ENCODE results near the gene CELSR3. TPM values are rescaled to one million over a fixed set of nuclear protein-coding genes. Genes with fewer than 3 reads are reported as not detected.

Gene CELSR3
- total RNA-seq, 1 donor from 2014 or later = 0.35 TPM

DNA sequence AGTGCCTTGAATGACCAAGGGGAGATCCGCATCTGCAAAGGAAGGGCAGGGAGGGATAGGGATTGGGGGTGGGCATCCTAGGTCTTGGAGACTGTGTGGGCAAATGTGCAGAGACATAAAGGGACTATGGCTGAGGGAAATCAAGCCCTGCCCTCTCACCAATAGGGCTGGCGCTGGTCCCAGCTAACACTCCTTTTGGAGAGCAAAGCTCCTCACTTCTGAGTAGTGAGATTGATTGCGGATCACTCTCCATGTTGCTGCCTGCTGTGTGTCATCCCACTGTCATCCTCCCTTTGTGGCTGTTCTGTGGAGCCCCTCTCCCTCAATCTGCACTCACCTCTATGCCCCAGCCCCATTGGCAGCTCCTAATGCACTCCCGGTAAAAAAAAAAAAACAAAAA is 2.2 kb upstream of the CELSR3 start:
- no peak for DNase-seq
- intact Hi-C loops (cut with micrococcal nuclease) = no loop called here
- no peak for ATAC-seq

DNA sequence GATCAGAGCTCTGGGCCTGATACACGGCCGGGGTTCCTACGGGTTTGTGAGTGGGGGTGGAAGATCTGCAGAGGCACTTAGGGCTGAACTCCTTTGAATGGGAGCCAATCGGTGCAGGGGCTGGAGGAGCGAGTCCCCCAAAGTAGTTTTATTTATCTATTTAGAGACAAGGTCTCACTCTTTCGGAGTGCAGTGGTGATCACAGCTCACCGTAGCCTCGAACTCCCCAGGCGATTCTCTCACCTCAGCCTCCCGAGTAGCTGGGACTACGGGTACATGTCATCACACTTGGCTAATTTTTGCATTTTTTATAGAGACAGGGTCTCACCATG is 1.6 kb upstream of the CELSR3 start:
- ATAC-seq (no peak), DNase-seq (no peak)
- intact Hi-C loops (cut with micrococcal nuclease) = no loop called here

DNA sequence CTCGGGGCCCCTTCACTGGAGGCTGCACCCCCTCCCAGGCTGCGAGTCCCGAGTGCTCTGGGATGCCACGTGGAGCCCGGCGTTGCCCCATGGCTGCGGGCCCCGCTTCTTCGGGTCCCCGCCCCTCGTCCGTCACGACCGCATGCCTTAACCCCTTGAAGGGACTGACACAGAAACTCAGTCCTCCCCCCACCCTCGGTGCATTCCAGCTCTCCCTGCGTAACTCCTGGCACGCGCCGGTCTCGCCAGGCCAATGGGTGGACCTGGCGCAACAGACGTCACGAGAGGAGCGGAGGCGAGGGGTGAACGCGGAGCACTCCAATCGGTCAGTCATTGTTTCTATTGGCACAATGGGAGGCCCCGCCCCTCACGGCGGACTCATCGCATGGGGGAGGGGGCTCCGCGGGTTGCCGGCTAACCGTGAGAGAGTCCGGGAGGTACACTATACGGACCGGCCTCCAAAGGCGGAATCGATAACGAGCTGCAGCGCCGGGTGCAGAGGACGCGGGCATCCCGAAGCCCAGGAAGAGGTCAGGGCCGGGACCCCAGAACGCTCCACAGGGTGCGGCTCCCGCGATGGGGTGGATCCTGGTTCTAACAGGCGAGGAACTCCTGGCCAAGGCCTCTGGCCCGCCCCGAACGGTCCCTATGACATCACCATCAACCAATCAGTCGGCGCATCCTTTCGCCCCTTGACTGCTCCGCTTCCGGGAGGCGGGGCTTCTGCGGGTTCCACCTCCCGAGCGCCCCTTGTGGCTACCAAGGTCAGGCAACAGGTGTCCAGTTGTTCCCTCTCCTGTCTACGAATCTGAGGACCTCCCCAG is 1.0 kb upstream of the CELSR3 start:
- DNase-seq (peak; percentile 90), ATAC-seq (peak; percentile 85)
- intact Hi-C loops (cut with micrococcal nuclease) = no loop called here

DNA sequence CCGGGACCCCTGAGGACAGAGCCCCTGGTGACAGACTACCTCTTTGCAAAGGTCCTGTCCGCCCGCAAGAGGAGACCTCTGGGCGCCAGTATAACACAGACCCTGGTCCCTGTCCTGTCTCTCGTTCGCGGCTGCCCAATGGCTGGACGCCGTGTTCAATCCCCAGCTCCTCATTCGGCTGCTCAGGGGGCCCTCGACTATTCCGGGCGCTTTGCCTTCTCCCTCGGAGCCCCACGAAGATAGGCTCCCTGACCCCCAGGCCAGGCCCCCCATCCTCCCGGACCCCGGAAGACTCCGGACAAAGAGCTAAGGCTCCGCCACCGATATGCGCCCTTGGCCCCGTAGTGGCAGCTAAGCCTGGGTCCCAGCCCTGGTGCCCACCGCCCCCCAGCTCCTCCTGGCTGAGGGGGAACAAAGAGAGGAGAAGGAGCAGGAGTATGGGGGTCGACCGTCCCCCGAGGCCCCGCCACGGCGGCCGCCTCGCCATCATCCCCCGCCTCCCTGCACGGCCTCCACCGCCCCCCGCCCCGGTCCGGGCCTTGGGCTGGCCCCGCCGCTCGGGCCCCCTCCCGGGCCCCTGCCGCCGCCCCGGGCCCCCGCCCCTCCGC is 437 bp downstream of the CELSR3 start:
- DNase-seq (no peak), ATAC-seq (no peak)
- intact Hi-C loops (cut with micrococcal nuclease) = no loop called here

DNA sequence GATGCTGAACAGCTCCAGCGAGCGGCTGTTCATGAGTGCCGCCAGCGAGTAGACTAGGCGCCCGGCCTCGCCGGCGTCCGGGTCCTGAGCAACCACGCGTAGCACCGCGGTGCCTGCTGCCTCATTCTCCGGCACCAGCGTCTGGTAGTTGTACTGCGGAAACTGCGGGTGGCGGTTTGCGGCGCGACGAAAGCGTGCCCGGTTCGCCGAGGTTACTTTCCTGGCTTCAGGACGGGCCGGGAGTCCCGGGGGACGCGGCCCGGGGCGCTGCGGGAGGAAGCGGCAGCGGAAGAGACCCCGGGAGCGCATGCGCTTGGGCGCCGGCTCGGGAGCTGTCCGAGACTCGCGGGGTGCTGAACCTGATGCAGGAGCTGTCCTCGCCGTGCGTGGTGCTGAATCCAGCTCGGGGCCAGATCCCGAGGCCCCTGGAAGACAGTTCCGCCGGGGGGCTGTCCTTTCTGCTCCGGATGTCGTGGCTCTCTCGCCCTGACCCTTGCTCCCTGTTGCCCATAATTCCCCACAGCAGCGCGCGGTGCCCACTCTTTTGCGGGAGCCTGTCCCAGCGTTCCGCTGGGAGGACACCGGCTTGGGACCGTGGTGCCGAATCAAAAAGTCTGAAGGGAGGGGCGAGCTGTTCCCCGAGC is 1.1 kb downstream of the CELSR3 start:
- ATAC-seq (peak; percentile 52), DNase-seq (peak; percentile 80)
- intact Hi-C loops (cut with micrococcal nuclease) = no loop called here

DNA sequence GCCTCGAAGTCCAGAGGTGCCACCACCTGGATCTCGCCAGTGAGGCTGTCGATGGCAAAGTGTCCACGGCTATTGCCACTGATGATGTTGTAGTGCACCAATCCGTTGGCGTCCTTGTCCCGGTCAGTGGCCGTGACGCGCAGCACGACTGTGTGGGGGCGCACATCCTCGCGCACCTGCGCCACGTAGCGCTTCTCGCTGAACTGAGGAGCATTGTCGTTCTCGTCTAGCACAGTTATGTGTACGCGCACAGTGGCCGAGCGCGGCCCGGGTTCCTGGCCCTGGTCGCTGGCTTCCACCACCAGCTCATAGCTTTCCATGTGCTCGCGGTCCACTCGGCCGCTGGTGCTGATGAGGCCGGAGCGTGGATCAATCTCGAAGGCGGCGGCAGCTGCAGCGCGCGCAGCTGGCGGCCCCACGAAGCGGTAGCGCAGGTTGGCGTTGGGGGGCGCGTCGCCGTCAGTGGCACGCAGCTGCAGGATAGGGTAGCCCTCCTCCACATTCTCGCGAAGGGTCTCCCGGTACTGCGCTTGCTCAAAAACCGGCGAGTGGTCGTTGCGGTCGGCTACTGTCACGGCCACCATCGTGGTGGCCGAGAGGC is 1.8 kb downstream of the CELSR3 start:
- intact Hi-C loops (cut with micrococcal nuclease) = no loop called here
- DNase-seq = no peak

DNA sequence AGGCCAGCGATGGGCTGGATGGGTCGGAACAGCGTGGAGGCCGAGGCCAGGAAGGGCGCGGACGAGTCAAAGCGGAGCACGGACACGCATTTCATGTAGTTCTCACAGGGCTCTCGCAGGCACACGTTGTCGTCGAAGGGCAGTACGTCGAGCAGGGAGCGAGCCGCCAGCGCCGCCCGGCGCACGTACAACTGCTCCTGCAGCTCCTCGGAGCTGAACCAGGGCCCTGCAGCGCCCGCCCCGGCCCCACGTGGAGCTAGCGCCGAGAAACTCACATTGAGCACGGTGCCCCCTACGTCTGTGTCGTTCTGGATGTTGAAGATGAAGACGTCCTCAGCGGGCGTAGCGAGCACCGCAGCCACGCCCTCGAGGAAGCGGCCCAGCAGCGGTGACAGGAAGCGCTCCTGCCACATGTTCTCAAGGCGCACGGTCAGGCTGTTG is 5.8 kb downstream of the CELSR3 start:
- ATAC-seq = no peak
- no peak for DNase-seq
- intact Hi-C loops (cut with micrococcal nuclease) = no loop called here

More for the DNA sequence above, 1.8 kb downstream of the CELSR3 start:
- no peak for ATAC-seq

DNA sequence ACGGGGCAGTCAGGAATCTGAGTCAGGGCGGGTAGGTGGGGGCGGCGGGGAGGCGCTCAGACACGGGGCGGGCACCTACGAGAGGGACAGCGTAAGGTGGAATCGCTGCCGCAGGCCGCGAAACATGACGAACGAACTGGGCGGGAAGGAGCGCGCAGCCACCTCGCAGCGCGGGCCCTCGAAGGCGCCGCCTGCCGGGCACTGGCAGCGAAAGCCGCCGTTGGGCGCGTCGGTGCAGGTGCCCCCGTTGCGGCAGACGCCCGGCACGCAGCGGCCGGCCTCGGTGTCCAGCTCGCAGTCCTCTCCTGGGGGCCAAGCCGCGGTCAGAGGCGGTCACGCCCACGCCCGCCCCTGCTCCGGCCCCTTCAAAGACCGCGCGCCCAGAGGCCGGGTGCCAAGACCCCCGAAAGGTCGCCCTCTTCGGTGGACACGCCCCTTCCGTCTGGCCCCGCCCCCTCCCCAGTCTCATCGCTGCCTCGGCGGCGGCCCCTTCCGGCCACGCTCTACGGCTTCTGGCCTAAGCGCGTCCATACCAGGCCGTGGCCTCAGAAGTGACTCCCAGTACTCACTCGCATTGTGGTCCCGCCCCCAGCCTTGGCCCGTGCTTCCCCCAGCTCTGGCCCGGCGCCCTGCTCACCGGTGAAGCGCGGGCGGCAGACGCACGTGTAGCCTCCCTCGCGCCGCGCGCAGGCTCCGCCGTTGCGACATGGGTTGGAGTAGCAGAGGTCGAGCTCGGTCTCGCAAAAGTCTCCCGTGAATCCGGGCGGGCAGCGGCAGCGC is 6.4 kb downstream of the CELSR3 start:
- ATAC-seq (peak; percentile 96), DNase-seq (peak; percentile 91)
- intact Hi-C loops (cut with micrococcal nuclease) = no loop called here

DNA sequence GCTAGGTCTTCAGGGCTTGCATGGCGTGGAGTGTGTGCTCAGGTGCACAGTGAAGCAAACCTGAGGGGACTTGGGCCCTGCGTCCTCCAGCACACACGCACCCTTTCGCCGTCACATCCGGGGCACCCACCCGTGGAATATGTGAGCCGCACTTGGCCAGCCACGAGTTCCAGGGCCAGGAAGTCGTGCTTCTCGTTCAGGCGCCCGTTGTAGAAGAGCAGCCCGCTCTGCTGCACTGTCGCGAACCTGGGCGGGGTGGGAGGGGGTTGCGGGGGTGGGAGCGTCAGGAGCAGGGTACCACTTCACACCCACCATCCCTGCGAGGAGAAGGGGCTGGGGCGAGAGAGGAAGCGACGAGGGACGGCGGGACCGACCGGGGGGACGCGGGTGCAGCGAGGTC is 7.1 kb downstream of the CELSR3 start:
- no peak for DNase-seq
- no peak for ATAC-seq
- intact Hi-C loops (cut with micrococcal nuclease) = no loop called here

DNA sequence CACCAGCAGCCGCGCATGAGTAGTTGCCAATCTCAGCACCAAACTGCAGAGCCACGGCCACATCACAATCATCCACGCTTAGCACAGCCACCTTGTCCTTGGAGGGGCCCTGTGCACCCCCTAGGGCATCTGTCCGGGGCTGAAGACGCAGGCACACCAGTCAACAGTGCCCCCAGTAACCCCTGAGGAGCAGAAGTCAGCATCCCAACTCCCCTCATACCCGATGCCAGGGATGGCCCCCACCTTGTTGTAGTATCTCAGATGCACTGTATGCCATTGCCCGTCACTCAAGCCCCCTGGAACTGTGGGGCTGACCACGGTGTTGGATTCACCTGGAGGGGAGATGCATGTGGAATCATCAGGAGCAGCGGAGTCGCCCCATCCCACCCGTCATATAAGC is 7.6 kb downstream of the CELSR3 start:
- DNase-seq = no peak
- intact Hi-C loops (cut with micrococcal nuclease) = no loop called here
- ATAC-seq = no peak

DNA sequence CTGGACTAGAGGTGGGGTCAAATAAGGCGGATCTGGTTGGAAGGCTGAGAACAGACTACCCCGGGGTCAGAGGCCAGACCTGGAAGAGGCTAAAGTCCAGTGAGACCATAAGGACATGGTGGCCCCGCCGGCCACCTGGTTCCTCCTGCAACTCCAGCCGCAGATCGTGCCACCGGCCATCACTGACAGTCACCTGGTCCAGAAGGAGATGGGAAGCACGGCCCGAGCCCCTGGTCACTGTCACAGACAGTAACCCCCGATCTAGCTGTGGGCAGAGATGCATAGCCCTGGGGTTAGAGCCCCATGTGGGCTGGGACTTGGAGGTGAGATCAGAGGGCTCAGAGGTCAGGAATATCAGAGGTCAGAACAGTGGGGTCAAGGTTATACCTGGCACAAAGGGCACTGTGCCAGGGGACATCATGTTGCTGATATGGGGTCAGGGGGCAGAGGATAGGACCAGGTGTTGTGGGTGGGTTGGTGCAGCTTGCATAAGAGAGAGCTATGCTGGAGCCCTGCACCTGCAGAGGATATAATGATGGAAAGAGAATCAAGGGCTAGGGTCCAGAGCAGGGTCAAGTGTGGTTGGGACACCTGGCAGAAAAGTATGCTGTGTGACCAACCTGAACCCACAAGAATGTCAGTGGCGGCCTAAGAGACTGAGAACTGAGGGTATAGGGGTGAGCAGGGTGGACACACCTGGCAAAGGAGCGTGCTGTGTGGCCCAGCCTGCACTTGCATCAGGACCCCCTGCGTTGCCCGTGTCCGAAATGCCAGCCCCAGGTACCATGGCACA is 9.6 kb downstream of the CELSR3 start:
- DNase-seq = no peak
- intact Hi-C loops (cut with micrococcal nuclease) = no loop called here
- no peak for ATAC-seq

DNA sequence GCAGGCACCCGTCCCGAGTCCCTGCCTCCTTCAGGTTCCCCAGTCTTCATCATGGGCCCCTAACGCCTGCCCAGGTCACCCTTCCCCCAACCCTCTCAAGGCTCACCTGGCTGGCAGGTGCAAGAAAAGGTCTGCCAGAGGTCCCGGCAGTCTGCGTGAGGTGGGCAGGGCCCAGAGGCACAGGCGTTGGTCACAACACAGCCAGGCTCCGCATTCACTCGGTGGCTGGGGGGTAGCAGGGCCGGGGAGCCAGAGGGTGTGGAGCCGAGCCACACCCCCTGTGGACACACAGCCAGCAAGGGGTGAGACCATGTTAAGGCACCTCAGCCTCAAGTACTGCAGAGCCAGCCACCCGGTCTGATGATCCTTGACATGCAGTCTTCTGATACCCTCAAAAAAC is 10.9 kb downstream of the CELSR3 start:
- intact Hi-C loops (cut with micrococcal nuclease) = no loop called here
- ATAC-seq (no peak), DNase-seq (no peak)

DNA sequence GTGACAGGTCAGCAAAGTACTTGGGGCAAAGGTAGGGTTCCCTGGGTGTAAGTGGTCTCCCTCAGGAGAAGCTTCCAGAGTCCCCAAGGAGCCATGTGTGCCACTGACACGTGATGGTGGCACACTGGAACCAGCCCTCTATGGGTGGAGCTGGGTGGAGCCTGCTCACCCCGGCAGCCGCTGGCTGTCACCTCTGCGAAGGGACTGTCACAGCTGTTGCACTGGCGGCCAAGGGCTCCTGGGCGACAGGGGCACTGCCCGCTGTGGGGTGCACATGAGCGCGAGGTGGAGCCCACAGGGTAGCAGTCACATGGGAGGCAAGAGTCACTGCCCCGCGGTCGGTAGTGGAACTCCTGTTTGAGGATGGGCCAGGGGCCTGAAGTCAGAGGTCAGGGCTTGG is 12.0 kb downstream of the CELSR3 start:
- DNase-seq (no peak), ATAC-seq (no peak)
- intact Hi-C loops (cut with micrococcal nuclease) = no loop called here

DNA sequence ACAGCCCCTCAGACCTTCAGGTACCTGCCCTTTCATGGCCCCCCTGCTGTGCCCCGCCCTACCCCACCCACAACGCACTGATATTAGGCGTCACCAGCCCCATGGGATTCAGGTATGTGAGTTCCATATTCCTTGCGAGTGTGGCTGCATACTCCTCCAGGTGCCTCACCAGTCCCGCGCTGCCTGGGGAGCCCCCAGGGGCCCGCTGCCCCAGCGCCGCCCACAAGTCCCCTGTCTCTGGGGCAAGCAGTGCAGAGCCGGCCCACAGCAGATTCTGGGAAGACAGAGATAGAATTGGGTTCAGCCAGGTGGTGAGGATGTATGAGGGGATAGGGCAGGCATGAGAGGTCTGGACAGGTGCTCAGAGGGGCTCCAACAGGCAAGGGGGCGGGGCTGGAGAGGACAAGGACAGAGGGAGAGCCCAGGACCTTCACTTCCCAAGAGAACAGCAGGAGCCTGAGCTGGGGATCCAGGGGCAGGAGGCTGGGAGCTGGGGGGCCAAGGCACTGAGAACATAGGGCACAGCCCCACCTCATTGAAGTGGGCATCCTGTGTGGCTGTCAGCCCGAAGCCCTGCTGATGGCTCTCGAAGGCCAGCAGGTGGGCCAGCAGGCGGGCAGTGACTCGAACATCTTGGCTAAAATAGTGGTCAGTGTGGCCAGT is 14.4 kb downstream of the CELSR3 start:
- ATAC-seq = no peak
- intact Hi-C loops (cut with micrococcal nuclease) = no loop called here
- DNase-seq = no peak

DNA sequence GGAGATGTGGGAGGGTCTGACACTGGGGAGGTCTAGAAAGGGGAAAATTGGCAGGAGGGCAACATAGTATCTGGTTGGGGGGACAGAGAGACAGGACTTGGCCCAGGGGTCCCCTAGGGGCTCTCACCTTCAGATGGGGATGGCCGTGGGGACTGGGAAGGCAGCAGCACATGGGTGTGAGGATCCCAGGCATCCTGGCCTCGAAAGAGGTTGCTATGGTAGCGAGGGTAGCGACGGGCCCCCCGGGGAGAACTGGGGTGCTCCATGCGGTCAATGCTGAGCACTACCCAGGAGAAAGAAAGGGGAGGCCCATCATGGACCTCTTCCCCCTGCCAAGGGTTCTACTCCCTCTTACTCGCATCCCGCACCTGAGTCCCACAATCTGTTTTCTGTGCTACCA is 15.0 kb downstream of the CELSR3 start:
- ATAC-seq (no peak), DNase-seq (no peak)
- intact Hi-C loops (cut with micrococcal nuclease) = no loop called here

DNA sequence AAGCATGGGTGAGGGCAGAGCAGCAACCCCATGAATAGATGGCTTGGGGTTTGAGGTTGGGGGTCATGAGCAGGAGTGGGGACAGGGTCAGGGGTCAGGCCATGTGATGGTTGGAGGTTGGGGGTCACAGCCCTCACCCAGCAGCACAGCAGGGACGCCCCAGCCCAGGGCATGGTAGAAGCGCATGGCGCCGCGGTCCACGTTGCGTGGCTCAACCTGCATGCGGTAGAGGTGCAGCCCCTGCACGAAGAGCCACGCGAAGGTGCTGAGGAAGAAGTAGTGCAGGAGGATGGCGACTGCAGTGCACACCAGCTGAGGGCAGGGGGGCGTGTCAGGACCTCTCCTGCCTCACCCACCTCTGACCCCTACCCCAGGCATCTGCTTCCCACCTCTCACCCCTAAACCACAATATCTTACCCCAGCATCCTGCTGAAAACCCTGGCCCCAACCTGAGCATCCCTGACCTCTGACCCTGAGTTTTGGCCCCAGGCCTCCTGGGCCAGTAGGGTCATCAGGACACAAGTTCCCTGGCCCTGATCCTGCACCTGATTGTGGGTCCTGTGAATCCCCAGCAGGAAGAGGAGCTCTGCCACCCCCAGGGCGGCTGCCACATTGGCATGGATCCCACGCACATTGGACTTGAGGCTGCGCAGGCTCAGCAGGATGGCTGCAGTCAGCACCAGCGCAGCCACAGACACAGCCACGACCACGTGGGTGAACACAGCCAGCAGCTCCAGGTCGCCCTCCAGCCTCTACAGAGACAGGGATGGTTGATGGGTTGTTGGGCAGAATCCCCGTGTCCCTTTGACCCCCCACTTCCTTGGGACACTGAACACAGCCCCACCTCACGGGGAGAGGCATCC is 17.6 kb downstream of the CELSR3 start:
- DNase-seq (no peak), ATAC-seq (no peak)
- intact Hi-C loops (cut with micrococcal nuclease) = no loop called here

DNA sequence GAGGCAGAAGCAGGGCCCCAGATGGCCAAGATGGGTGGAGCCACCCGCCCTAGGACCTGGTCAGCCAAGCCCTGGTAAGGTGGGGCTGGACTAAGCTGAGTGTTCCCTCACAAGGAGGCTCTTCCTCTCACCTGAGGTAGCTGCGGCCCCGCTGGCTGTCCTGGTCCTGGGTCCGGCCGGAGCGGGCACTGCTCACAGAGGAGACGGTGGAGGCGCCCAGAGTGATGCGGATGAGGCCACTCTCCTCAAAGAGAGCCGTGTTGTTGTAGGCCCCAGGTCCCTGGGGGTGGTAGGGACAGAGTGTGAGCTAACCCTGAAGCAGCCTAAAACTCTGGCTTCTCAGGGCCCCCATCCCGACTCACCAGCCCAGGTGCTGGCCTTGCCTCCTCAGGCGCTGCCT is 20.1 kb downstream of the CELSR3 start:
- intact Hi-C loops (cut with micrococcal nuclease) = no loop called here
- DNase-seq (no peak), ATAC-seq (no peak)

Data from left ventricle myocardium superior (tissue), 1 donor.